ENCODE data around the gene SF3B3. TPM values are rescaled to one million over a fixed set of nuclear protein-coding genes. Genes with fewer than 3 reads are reported as not detected.

Gene SF3B3
- total and polyA plus RNA-seq, 10 donors = 70.3 to 256 (median 103) TPM

DNA sequence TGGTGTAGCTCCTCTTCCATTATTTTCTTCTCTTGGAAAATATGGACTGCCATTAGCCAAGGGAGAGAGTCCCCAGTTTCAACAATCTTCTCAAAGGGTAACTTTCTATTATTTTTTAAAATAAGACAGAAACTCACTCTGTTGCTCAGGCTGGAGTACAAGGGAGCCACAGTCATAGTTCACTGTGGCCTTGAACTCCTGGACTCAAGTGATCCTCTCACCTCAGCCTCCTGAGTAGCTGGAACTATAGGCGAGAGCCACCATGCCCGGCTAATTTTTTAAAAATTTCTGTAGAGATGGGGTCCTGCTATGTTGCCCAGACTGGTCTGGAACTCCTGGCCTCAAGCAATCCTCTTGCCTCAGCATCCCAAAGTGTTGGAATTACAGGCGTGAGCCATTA lies 13.4 kb upstream of the SF3B3 start:
- peaks cover 0 to 100% (median 86%) of the 10 kb centered on the region in 6 donors for H3K36me3 ChIP-seq
- 91 to 96% (median 94%) methylated on average over 3 of the region's 3 CpGs for WGBS, 5 donors
- no peak overlapping the region for H3K4me3 ChIP-seq
- no peaks in the 10 kb centered on the region for H3K9me3 ChIP-seq
- TF ChIP-seq POLR2AphosphoS5 (IDR thresholded peaks at IDR 0.05) = no peak
- TF ChIP-seq, protein P1, sequence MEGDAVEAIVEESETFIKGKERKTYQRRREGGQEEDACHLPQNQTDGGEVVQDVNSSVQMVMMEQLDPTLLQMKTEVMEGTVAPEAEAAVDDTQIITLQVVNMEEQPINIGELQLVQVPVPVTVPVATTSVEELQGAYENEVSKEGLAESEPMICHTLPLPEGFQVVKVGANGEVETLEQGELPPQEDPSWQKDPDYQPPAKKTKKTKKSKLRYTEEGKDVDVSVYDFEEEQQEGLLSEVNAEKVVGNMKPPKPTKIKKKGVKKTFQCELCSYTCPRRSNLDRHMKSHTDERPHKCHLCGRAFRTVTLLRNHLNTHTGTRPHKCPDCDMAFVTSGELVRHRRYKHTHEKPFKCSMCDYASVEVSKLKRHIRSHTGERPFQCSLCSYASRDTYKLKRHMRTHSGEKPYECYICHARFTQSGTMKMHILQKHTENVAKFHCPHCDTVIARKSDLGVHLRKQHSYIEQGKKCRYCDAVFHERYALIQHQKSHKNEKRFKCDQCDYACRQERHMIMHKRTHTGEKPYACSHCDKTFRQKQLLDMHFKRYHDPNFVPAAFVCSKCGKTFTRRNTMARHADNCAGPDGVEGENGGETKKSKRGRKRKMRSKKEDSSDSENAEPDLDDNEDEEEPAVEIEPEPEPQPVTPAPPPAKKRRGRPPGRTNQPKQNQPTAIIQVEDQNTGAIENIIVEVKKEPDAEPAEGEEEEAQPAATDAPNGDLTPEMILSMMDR (IDR thresholded peaks at IDR 0.05 in 8 of 11, conservative IDR thresholded peaks at IDR 0.05 in 3 of 11) = no peak
- no peak for TF ChIP-seq POLR2A (IDR thresholded peaks at IDR 0.05)
- H3K27ac ChIP-seq = no peak overlapping the region
- DNase-seq = no peak
- intact Hi-C loops (cut with DNase I; ENCODE audit: low total_unique reads) = no loop called here
- H3K27me3 ChIP-seq (replicated peaks in 1 of 7) = no peaks in the 10 kb centered on the region
- peaks cover 0 to 16% (median 6%) of the 10 kb centered on the region in 6 donors for H3K4me1 ChIP-seq

- Histone ChIP-seq H3K9me3 (no peaks in the 10 kb centered on the region), H3K4me3 (no peak overlapping the region), H3K27me3 (replicated peaks in 1 of 7) (no peaks in the 10 kb centered on the region), H3K4me1 (peaks cover 0 to 16% (median 6%) of the 10 kb centered on the region in 6 donors), H3K27ac (no peak overlapping the region), H3K36me3 (peaks cover 0 to 100% (median 97%) of the 10 kb centered on the region in 6 donors)
- TF ChIP-seq, protein P1 (IDR thresholded peaks at IDR 0.05 in 8 of 11, conservative IDR thresholded peaks at IDR 0.05 in 3 of 11) = no peak
- TF ChIP-seq POLR2A (IDR thresholded peaks at IDR 0.05) = no peak
- no peak for TF ChIP-seq POLR2AphosphoS5 (IDR thresholded peaks at IDR 0.05)
- intact Hi-C loops (cut with DNase I; ENCODE audit: low total_unique reads) = no loop called here
- 91 to 97% (median 94%) methylated on average over 1 of the region's 1 CpG for WGBS, 5 donors
- no peak for DNase-seq
Measured at GRCh38 chr16:70511833-70512232, 11.8 kb upstream of the SF3B3 start.

DNA sequence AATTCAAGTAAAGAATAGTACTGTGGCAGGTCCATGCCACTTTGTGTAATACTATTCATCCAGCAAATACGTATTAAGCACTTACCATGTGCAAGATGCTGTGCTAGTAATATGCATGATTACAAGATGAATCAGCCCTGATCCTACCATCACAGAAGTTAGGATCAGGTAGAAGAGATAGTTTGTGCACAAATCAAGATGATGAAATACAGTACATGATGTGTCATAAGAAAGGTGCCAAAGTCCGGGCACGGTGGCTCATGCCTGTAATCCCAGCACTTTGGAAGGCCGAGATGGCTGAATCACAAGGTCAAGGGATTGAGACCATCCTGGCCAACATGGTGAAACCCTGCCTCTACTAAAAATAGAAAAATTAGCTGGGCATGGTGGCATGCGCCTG lies 11.2 kb upstream of the SF3B3 start:
- peaks cover 0 to 16% (median 6%) of the 10 kb centered on the region in 6 donors for H3K4me1 ChIP-seq
- 88 to 98% (median 94%) methylated on average over 5 of the region's 5 CpGs for WGBS, 5 donors
- no peaks in the 10 kb centered on the region for H3K9me3 ChIP-seq
- intact Hi-C loops (cut with DNase I; ENCODE audit: low total_unique reads) = no loop called here
- H3K4me3 ChIP-seq = no peak overlapping the region
- peaks cover 0 to 100% (median 97%) of the 10 kb centered on the region in 6 donors for H3K36me3 ChIP-seq
- H3K27me3 ChIP-seq (replicated peaks in 1 of 7) = no peaks in the 10 kb centered on the region
- no peak for DNase-seq
- no peak overlapping the region for H3K27ac ChIP-seq
- TF ChIP-seq, protein P1 (IDR thresholded peaks at IDR 0.05 in 8 of 11, conservative IDR thresholded peaks at IDR 0.05 in 3 of 11) = no peak
- TF ChIP-seq POLR2AphosphoS5 (IDR thresholded peaks at IDR 0.05) (no peak), POLR2A (IDR thresholded peaks at IDR 0.05) (no peak)

DNA sequence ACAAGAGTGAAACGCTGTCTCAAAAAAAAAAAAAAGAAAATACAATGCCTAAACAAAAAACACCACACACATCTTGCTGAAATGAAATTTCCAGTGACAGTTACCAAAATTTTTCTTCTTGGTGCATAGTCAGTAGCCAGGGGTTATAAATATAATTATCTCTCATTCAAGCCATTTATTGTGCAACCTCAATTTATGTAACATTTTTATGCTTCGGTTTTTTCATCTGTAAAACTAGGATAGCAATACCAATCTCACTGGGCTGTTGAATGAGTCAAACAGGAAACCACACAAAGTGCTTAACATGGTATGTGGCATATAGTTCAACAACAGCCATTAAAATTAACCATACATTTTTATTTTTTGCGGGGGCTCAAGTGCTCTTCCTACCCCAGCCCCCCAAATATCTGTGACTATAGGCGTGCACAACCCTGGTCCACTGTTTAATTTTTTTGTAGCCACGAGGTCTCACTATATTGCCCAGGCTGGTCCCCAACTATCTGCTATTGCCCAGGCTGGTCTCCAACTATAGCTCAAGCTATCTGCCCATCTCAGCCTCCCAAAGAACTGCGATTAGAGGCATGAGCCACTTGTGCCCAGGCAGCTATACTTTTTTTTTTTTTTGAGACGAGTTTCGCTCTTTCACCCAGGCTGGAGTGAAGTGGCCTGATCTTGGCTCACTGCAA lies 2.9 kb upstream of the SF3B3 start:
- peak overlapping the region in 4 of 8 donors; percentile 4 to 46 (median 24) for H3K27ac ChIP-seq
- H3K9me3 ChIP-seq = no peaks in the 10 kb centered on the region
- no peaks in the 10 kb centered on the region for H3K27me3 ChIP-seq (replicated peaks in 1 of 7)
- no peak for DNase-seq
- intact Hi-C loops (cut with DNase I; ENCODE audit: low total_unique reads) = no loop called here
- H3K36me3 ChIP-seq = peaks cover 0 to 45% (median 29%) of the 10 kb centered on the region in 6 donors
- TF ChIP-seq, protein P1 (IDR thresholded peaks at IDR 0.05 in 8 of 11, conservative IDR thresholded peaks at IDR 0.05 in 3 of 11) = no peak
- no peak for TF ChIP-seq POLR2A (IDR thresholded peaks at IDR 0.05)
- no peak for TF ChIP-seq POLR2AphosphoS5 (IDR thresholded peaks at IDR 0.05)
- H3K4me1 ChIP-seq = peaks cover 19 to 55% (median 36%) of the 10 kb centered on the region in 6 donors
- H3K4me3 ChIP-seq = no peak overlapping the region
- 36 to 52% (median 40%) methylated on average over 8 of the region's 8 CpGs for WGBS, 5 donors

Measured in spleen (tissue), 11 donors.